ENCODE results near the gene GABRB1.

The GABRB1 gene

DNA sequence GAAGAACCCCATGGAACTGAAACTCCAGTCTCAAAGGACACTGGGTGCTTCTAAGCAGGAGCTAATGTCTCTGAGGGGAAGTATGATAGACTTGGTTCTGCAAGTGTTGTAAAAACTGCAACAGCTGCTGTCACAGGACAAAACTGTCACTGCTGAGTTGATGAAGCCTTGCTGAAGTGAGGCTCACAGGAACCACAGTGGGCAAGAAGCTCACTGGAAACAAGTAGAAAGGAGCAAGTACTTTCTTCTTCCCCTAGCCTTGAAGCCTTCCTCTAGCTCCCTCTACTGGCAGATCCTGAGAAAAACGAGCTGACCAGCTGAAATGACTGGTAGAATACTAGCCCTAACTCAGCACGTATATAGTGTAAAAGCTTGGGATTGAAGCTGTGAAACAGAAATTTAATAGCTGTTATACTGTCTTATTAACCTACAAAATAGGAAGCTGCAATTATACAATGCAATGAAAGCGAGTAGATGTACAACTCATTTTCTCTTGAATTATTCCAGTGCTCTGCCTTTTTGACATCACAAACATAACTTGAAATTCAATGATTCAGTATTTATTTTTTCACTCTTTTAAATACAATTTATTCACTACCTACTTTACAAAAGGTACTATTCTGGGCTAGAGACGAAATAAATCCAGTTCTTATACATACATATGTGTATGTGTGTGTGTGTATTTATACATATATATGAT lies 91.4 kb downstream of the GABRB1 start:
- DNase-seq: peak; percentile 7

GRCh38 chr4:47128991-47129390 lies 97.6 kb downstream of the GABRB1 start:
- DNase-seq: no peak

GRCh38 chr4:47135210-47135609 lies 103.8 kb downstream of the GABRB1 start:
- DNase-seq: no peak

- DNase-seq: no peak
These were observed 111.9 kb downstream of the GABRB1 start for GRCh38 chr4:47143261-47143660.

DNA sequence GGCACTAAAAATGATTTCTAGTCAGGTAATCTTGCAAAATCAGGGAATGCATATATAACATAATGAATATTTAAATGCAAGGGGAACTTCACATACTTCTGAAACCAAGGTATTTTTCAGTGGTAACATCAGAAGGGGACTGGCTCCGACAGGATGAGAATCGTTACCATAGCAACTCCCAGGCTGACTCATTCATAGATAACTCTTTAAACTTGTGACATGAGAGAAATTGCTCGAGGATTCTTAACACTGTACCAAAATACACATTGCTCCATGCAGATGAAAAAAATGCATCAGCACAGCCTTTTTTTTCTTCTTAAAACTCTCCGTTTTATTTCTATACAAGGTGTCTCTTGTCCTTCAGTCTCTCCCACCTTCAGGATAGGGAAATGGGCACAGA lies 114.3 kb downstream of the GABRB1 start:
- no peak for DNase-seq

- DNase-seq: no peak
These were observed 123.5 kb downstream of the GABRB1 start for GRCh38 chr4:47154816-47155370.

- no peak for DNase-seq
These were observed 124.6 kb downstream of the GABRB1 start for GRCh38 chr4:47155919-47156318.

GRCh38 chr4:47160095-47160494 lies 128.7 kb downstream of the GABRB1 start:
- no peak for DNase-seq

- no peak for DNase-seq
These were observed 136.0 kb downstream of the GABRB1 start for GRCh38 chr4:47167081-47168035.

DNA sequence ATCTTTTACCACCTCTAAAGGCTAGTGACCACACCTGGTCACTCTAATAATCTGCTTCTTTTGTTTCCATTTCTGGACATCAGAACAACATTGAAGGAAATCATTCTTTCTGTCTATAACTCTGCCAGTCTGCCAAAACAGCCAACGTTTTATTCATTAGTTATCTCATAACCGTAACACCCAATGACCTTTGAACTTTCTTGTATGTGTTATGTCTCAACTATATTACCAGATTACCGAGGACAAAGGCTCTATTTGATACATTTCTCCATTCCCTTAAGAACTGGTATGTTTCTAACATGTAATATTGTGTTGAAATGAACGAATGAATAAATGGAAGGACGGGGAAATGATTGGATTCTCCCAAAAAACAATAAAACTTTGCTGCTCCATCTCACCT lies 152.7 kb downstream of the GABRB1 start:
- no peak for DNase-seq

DNA sequence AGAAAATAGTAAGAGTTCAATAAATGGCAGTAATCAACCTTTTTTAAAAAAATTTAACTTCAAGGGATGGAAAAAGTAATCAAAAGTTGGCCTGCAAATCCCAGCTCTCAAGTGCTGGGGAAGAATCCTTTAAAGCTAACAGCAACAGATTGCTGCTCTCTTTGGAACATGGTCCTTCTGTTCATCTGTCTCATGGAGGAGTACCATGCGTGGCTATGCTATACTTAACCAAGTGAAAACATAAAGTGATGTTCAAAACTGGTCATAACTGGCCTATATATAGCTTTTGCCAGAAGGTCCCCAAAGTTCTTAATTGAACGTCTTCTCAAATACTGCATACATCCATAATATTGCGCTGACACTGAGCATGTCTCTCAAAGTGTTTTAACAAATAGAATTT lies 154.4 kb downstream of the GABRB1 start:
- DNase-seq: no peak

GRCh38 chr4:47187608-47188007 lies 156.2 kb downstream of the GABRB1 start:
- DNase-seq: no peak

- DNase-seq: no peak
These were observed 161.8 kb downstream of the GABRB1 start for GRCh38 chr4:47193179-47193578.

GRCh38 chr4:47194036-47194737 lies 162.8 kb downstream of the GABRB1 start:
- DNase-seq: no peak

GRCh38 chr4:47195706-47196105 lies 164.3 kb downstream of the GABRB1 start:
- no peak for DNase-seq

DNA sequence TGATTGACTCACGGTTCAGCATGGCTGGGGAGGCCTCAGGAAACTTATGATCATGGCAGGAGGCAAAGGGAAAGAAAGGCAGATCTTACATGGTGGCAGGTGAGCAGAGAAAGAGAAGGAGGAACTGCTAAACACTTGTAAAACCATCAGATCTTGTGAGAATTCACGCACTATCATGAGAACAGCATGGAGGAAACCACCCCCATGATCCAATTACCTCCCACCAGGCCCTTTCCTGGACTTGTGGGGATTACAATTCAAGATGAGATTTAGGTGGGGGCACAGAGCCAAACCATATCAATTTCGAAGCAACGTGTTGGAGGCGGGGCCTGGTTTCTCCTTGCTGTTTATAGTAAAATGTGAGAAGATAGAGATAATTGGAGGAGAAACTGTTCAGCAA lies 167.4 kb downstream of the GABRB1 start:
- no peak for DNase-seq

GRCh38 chr4:47203593-47203992 lies 172.2 kb downstream of the GABRB1 start:
- no peak for DNase-seq

GRCh38 chr4:47207555-47207954 lies 176.2 kb downstream of the GABRB1 start:
- DNase-seq: no peak

GRCh38 chr4:47209833-47210232 lies 178.5 kb downstream of the GABRB1 start:
- no peak for DNase-seq

DNA sequence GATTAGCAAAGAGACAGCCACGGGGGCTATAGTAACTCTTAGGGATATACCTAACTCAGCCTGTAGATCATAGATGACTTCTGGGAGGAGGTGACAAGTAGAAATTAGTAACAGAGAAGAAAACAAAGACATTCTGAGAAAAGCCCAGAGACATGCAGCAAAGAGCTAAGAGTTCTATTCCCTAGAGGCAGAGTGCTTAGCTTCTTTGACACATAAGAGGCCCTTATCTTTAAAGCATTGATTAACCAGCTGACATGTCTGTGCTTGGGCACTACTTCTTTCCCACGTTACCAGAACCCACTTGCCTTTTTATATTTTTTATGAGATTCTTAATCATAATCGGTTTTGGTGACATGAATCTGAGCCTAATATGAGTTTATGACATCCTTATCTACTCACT lies 179.5 kb downstream of the GABRB1 start:
- DNase-seq: no peak

GRCh38 chr4:47213106-47213505 lies 181.7 kb downstream of the GABRB1 start:
- DNase-seq: no peak

GRCh38 chr4:47213539-47213938 lies 182.2 kb downstream of the GABRB1 start:
- DNase-seq: no peak

GRCh38 chr4:47213971-47214370 lies 182.6 kb downstream of the GABRB1 start:
- DNase-seq: no peak
